Tibial artery (tissue), 4 donors: ENCODE data around the gene TAS2R10.

Experiments used
- DNase-seq, 2 donors: peaks; one replicate each; pipeline ENCODE4 v3.0.0-alpha.2; 2019
- H3K27ac ChIP-seq, 2 donors: fragments of 200-600 bp; sonication (generic) in 1 of 2; 1 replicate in 1 of 2; 2 replicates in 1 of 2; pipeline ENCODE4 v1.5.1; 2018 to 2019; ENCODE audit warnings: mild to moderate bottlenecking in 1 of 2
- H3K27me3 ChIP-seq, 2 donors: fragments of 200-600 bp; sonication (generic) in 1 of 2; one replicate each; pipeline versions ENCODE4 v1.5.1 to v1.6.0; 2016 to 2019
- H3K36me3 ChIP-seq, 3 donors: fragments of 200-600 bp; sonication (generic) in 2 of 3; one replicate each; pipeline ENCODE4 v1.5.1; 2016 to 2019; ENCODE audit warnings: mild to moderate bottlenecking in 2 of 3
- H3K4me1 ChIP-seq, 4 donors: fragments of 200-600 bp; sonication (generic) in 2 of 4; 1 replicate in 3 of 4; 2 replicates in 1 of 4; pipeline ENCODE4 v1.5.1; 2016 to 2019
- H3K4me3 ChIP-seq, 2 donors: fragments of 200-600 bp; sonication (generic) in 1 of 2; 1 replicate in 1 of 2; 2 replicates in 1 of 2; pipeline ENCODE4 v1.5.1; 2018 to 2019; ENCODE audit warnings: mild to moderate bottlenecking in 2 of 2
- H3K9me3 ChIP-seq, 3 donors: fragments of 200-600 bp; sonication (generic) in 1 of 3; one replicate each; pipeline ENCODE4 v1.5.1; 2016 to 2019
- intact Hi-C: fragments of 100-400 bp; cut with DNase I; formaldehyde crosslinking; loops from one replicate; pipeline ENCODE4 v1.15.0; 2023; ENCODE audit warnings: low total_unique reads
- TF ChIP-seq, protein P1 (sequence below), 2 experiments: fragments of 200-600 bp in 1 of 2; fragments of 450-650 bp in 1 of 2; IDR thresholded peaks; one replicate each; pipeline ENCODE4 v1.5.1; 2017 to 2019; ENCODE audit warnings: antibody characterized with exemption in 2 of 2, mild to moderate bottlenecking in 1 of 2, moderate library complexity in 1 of 2

The TAS2R10 gene

DNA sequence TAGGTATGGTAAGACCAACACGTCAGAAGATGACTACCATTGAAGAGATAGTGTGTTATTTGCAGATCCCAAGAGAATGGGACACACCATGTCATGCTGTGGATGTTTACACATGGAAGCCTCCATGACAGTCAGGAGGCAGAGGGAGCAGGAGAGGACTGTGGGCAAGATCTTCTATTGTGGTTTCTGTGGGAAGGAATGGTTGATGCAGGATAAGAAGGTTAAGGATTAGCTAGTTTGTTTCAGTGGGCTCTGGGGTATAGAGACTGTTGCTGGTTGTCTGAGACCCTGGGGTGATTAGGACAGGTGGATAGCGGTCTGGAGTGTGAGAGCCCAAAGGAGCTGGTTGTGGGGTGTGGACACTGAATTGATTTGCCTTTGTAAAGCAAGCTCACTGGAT lies 47.1 kb downstream of the TAS2R10 start:
- TF ChIP-seq, protein P1, sequence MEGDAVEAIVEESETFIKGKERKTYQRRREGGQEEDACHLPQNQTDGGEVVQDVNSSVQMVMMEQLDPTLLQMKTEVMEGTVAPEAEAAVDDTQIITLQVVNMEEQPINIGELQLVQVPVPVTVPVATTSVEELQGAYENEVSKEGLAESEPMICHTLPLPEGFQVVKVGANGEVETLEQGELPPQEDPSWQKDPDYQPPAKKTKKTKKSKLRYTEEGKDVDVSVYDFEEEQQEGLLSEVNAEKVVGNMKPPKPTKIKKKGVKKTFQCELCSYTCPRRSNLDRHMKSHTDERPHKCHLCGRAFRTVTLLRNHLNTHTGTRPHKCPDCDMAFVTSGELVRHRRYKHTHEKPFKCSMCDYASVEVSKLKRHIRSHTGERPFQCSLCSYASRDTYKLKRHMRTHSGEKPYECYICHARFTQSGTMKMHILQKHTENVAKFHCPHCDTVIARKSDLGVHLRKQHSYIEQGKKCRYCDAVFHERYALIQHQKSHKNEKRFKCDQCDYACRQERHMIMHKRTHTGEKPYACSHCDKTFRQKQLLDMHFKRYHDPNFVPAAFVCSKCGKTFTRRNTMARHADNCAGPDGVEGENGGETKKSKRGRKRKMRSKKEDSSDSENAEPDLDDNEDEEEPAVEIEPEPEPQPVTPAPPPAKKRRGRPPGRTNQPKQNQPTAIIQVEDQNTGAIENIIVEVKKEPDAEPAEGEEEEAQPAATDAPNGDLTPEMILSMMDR (IDR thresholded peaks at IDR 0.05) = no peak
- Histone ChIP-seq H3K4me3 (no peak overlapping the region), H3K9me3 (no peaks in the 10 kb centered on the region), H3K4me1 (no peaks in the 10 kb centered on the region), H3K27me3 (peaks cover 0 to 4% of the 10 kb centered on the region in 2 donors), H3K27ac (no peak overlapping the region), H3K36me3 (no peaks in the 10 kb centered on the region)
- DNase-seq = no peak
- intact Hi-C loops = loop anchor here (10.0 kb wide), 1 partner anchor 706 kb away; no protein-coding TSS in a partner anchor
